K562 (cell line): ENCODE data around the gene CTF1. TPM values are rescaled to one million over a fixed set of nuclear protein-coding genes. Genes with fewer than 3 reads are reported as not detected.

Source experiments
- ELF4 ChIP-seq: fragments of 450-650 bp; formaldehyde crosslinking; IDR thresholded peaks from 2 replicates; pipeline ENCODE4 v1.4.0; 2022; ENCODE audit warnings: missing genetic modification characterization
- HDGF ChIP-seq: fragments of 450-650 bp; IDR thresholded peaks from 2 replicates; pipeline ENCODE4 v1.6.1; 2016
- HEY1 ChIP-seq: fragments of 250-450 bp; sonication (Bioruptor Pico); IDR thresholded peaks from 2 replicates; pipeline ENCODE4 v1.5.0; 2020; ENCODE audit warnings: mild to moderate bottlenecking, moderate library complexity, borderline replicate concordance
- HSF4 ChIP-seq: fragments of 250-450 bp; sonication (Bioruptor Pico); IDR thresholded peaks from 2 replicates; pipeline ENCODE4 v2.1.2; 2022; ENCODE audit warnings: mild to moderate bottlenecking, moderate library complexity, borderline replicate concordance
- IRF2 ChIP-seq: sonication (generic); formaldehyde crosslinking; IDR thresholded peaks from 2 replicates; pipeline ENCODE4 v1.8.1; 2022; ENCODE audit warnings: mild to moderate bottlenecking, missing genetic modification reagents
- LARP7 ChIP-seq: fragments of 450-650 bp; IDR thresholded peaks from 2 replicates; pipeline ENCODE4 v1.6.1; 2016
- POLR2AphosphoS2 ChIP-seq: IDR thresholded peaks from 2 replicates; pipeline ENCODE4 v1.6.1; 2012; ENCODE audit warnings: low read length, improper control_type of control experiment
- RBBP5 ChIP-seq: fragments of 200-600 bp; sonication (generic); IDR thresholded peaks from 2 replicates; pipeline ENCODE4 v1.6.1; 2012; ENCODE audit warnings: borderline replicate concordance, mild to moderate bottlenecking, low read length, control low read depth, inconsistent platforms; ENCODE audit not compliant: insufficient read depth, poor library complexity, severe bottlenecking
- SUPT5H ChIP-seq: fragments of 450-650 bp; IDR thresholded peaks from 2 replicates; pipeline ENCODE4 v1.6.1; 2016
- ZBED1 ChIP-seq: IDR thresholded peaks from 2 replicates; pipeline ENCODE4 v1.6.1; 2014
- ZNF146 ChIP-seq: IDR thresholded peaks from one replicate; pipeline ENCODE4 v1.6.1; 2018; ENCODE audit warnings: missing compliant biosample characterization; ENCODE audit not compliant: unreplicated experiment
- ZNF3 ChIP-seq: fragments of 250-450 bp; sonication (Bioruptor Pico); IDR thresholded peaks from 2 replicates; pipeline ENCODE4 v1.5.0; 2021; ENCODE audit warnings: mild to moderate bottlenecking, moderate library complexity
- ZNF316 ChIP-seq: fragments of 450-650 bp; IDR thresholded peaks from 2 replicates; pipeline ENCODE4 v1.6.1; 2016
- ZNF57 ChIP-seq: fragments of 450-650 bp; formaldehyde crosslinking; IDR thresholded peaks from 2 replicates; pipeline ENCODE4 v1.4.0; 2020; ENCODE audit warnings: mild to moderate bottlenecking, moderate library complexity
- polyA plus RNA-seq, 8 experiments: library from polyadenylated mRNA; depleted of rRNA in 4 of 8; stranded (reverse) in 5 of 8; unstranded in 3 of 8; fragments of >200 nt; fragmentation: Nextera tagmentation in 2 of 8; fragmentation: Illumina TruSeq in 1 of 8; extraction: Ambion mirVana in 2 of 8; extraction: Trizol in 1 of 8; gene quantifications; 2 replicates each; pipeline versions ENCODE4 v1.2.1 to v1.2.3, GENCODE V29; 2011 to 2014; ENCODE audit warnings: inconsistent platforms in 1 of 8, missing spikeins in 1 of 8
- total RNA-seq, 7 experiments: library from RNA; depleted of rRNA in 6 of 7; stranded (reverse); fragments of >200 nt in 6 of 7; fragmentation: Illumina TruSeq in 2 of 7; extraction: Trizol in 2 of 7; gene quantifications; 2 replicates each; pipeline versions ENCODE4 v1.2.1 to v1.2.3, GENCODE V29; 2011 to 2021; ENCODE audit warnings: low replicate concordance in 1 of 7
- TF ChIP-seq, protein P1 (sequence below), 2 experiments: fragments of 450-650 bp; IDR thresholded peaks; 2 replicates each; pipeline ENCODE4 v1.6.1; 2016; ENCODE audit warnings: mild to moderate bottlenecking in 2 of 2, borderline replicate concordance in 1 of 2, low read depth in 1 of 2, moderate library complexity in 1 of 2
- TF ChIP-seq, protein P2 (sequence below), 2 experiments: fragments of 200-800 bp in 1 of 2; sonication (Bioruptor generic) in 1 of 2; sonication (generic) in 1 of 2; formaldehyde crosslinking in 1 of 2; IDR thresholded peaks in 1 of 2; conservative IDR thresholded peaks in 1 of 2; 2 replicates each; pipeline versions ENCODE4 v1.5.0 to v1.6.1; 2016 to 2020; ENCODE audit warnings: missing compliant biosample characterization in 1 of 2, missing genetic modification characterization in 1 of 2, missing genetic modification reagents in 1 of 2
- TF ChIP-seq, protein P3 (sequence below): fragments of 450-650 bp; IDR thresholded peaks from 2 replicates; pipeline ENCODE4 v1.6.1; 2016

CTF1 gene
- total and polyA plus RNA-seq, 9 of the 15 experiments (the other 6 are each of a cell fraction or from before 2014, with no cell fraction given) = 0.24 to 2.5 (median 0.44) TPM

DNA sequence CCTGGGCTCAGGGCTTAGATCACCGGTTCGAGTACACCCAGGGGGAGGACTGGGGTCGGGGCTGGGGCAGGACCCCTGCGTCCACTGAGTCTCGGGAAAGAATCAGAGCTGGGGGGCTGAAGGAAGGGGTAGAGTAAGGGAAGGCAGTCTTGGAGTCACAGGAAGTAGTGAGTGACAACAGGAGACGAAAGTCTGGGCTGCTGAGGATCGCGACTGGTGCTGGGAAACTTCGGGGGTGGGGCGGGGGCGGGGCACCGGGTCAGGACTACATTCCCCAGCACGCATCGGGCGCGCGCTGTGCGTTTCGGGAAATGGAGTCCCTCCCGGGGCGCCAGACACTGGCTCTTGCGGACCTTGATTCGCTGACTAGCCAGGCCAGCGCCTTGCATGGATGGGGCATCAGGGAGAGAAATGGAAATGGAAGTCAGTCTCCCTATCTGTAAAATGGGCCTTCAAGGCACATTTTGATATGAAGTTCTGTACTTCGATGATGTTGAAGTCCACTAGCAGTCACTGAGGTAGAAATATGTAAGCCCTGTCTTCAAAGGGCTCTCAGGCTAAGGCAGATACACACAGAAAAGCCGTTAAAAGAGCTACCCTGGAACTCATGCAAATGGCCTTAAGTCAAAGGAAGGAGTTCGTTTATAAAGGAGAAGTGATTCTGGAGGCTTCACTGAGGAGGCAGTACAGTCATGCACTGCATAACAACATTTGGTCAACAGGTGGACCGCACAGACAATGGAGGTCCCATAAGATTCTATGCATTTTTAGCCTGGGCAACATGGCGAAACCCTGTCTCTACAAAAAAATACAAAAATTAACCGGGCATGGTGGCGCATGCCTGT, 697 bp downstream of the CTF1 start (continued):
- TF ChIP-seq, protein P1, sequence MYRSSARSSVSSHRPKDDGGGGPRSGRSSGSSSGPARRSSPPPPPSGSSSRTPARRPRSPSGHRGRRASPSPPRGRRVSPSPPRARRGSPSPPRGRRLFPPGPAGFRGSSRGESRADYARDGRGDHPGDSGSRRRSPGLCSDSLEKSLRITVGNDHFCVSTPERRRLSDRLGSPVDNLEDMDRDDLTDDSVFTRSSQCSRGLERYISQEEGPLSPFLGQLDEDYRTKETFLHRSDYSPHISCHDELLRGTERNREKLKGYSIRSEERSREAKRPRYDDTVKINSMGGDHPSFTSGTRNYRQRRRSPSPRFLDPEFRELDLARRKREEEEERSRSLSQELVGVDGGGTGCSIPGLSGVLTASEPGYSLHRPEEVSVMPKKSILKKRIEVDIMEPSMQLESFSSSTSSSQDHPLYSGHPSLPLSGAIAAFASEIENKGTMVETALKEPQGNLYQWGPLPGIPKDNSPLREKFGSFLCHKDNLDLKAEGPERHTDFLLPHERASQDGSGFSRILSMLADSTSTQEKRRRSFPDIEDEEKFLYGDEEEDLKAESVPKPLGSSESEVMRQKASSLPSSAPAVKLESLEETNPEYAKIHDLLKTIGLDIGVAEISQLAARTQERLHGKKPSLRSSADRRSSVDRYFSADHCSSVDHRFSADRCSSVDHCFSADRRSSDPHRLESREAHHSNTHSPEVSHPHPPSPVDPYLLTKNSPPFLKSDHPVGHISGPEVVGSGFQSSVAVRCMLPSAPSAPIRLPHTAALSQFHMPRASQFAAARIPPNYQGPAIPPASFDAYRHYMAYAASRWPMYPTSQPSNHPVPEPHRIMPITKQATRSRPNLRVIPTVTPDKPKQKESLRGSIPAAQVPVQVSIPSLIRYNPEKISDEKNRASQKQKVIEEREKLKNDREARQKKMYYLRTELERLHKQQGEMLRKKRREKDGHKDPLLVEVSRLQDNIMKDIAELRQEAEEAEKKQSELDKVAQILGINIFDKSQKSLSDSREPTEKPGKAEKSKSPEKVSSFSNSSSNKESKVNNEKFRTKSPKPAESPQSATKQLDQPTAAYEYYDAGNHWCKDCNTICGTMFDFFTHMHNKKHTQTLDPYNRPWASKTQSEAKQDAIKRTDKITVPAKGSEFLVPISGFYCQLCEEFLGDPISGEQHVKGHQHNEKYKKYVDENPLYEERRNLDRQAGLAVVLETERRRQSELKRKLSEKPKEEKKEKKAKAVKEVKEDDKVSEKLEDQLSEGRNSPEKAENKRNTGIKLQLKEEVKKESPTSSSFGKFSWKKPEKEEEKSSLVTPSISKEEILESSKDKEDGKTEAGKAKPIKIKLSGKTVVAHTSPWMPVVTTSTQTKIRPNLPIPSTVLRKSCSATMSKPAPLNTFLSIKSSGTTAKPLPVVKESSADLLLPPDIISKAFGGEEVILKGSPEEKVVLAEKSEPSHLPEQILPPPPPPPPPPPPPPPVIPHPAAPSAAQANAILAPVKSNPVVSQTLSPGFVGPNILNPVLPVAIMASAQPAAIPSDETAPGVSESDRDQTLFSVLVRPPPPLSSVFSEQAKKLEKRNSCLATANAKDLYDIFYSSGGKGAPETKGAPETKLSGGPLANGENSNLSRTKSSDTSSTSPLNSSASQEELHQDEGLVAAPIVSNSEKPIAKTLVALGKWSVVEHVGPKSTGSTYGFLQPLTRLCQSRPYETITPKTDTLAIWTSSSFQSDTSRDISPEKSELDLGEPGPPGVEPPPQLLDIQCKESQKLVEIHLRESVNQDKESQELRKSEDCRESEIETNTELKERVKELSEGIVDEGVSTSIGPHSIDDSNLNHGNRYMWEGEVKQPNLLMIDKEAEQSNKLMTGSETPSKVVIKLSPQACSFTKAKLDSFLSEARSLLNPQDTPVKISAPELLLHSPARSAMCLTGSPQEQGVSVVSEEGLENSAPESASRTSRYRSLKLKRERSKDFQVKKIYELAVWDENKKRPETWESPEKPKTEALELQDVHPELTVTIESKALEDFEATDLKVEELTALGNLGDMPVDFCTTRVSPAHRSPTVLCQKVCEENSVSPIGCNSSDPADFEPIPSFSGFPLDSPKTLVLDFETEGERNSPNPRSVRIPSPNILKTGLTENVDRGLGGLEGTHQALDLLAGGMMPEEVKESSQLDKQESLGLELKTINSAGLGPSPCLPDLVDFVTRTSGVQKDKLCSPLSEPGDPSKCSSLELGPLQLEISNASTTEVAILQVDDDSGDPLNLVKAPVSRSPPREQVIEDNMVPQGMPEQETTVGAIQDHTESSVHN (IDR thresholded peaks at IDR 0.05; ENCODE audit: borderline replicate concordance in 1 of 2, low read depth in 1 of 2) = no peak
- no peak for TF ChIP-seq HEY1 (CRISPR knock-in tag)
- 0 out of 2 replicates have a peak, but pooled peaks have one; percentile 47 for TF ChIP-seq HDGF
- no peak for TF ChIP-seq POLR2AphosphoS2
- TF ChIP-seq ZNF146 = no peak
- TF ChIP-seq ZNF3 (CRISPR knock-in tag) = no peak
- no peak for TF ChIP-seq HSF4 (CRISPR knock-in tag)
- TF ChIP-seq ZNF57 (CRISPR knock-in tag) = no peak
- no peak for TF ChIP-seq ELF4 (CRISPR knock-in tag)
- no peak for TF ChIP-seq ZNF316
- TF ChIP-seq IRF2 (CRISPR knock-in tag) = no peak
- no peak for TF ChIP-seq RBBP5
- peak; percentile 79 for TF ChIP-seq SUPT5H
- TF ChIP-seq, protein P2, sequence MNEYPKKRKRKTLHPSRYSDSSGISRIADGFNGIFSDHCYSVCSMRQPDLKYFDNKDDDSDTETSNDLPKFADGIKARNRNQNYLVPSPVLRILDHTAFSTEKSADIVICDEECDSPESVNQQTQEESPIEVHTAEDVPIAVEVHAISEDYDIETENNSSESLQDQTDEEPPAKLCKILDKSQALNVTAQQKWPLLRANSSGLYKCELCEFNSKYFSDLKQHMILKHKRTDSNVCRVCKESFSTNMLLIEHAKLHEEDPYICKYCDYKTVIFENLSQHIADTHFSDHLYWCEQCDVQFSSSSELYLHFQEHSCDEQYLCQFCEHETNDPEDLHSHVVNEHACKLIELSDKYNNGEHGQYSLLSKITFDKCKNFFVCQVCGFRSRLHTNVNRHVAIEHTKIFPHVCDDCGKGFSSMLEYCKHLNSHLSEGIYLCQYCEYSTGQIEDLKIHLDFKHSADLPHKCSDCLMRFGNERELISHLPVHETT (CRISPR knock-in tag; conservative IDR thresholded peaks at IDR 0.05 in 1 of 2, IDR thresholded peaks at IDR 0.05 in 1 of 2) = peak in 1 of 2 experiments; percentile 86; a peak in 2 of 4 replicates
- no peak for TF ChIP-seq LARP7
- TF ChIP-seq, protein P3, sequence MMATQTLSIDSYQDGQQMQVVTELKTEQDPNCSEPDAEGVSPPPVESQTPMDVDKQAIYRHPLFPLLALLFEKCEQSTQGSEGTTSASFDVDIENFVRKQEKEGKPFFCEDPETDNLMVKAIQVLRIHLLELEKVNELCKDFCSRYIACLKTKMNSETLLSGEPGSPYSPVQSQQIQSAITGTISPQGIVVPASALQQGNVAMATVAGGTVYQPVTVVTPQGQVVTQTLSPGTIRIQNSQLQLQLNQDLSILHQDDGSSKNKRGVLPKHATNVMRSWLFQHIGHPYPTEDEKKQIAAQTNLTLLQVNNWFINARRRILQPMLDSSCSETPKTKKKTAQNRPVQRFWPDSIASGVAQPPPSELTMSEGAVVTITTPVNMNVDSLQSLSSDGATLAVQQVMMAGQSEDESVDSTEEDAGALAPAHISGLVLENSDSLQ = peak; percentile 88
- 0 out of 2 replicates have a peak, but pooled peaks have one; percentile 81 for TF ChIP-seq ZBED1
